GM18511 (cell line): ENCODE data around the gene SH2B2.

Experiments used
- ATAC-seq: cut with Tn5 transposase; IDR thresholded peaks from one replicate; pipeline ENCODE4 v1.9.1; 2021; ENCODE audit warnings: mild to moderate bottlenecking, moderate library complexity; ENCODE audit not compliant: unreplicated experiment

SH2B2 gene

DNA sequence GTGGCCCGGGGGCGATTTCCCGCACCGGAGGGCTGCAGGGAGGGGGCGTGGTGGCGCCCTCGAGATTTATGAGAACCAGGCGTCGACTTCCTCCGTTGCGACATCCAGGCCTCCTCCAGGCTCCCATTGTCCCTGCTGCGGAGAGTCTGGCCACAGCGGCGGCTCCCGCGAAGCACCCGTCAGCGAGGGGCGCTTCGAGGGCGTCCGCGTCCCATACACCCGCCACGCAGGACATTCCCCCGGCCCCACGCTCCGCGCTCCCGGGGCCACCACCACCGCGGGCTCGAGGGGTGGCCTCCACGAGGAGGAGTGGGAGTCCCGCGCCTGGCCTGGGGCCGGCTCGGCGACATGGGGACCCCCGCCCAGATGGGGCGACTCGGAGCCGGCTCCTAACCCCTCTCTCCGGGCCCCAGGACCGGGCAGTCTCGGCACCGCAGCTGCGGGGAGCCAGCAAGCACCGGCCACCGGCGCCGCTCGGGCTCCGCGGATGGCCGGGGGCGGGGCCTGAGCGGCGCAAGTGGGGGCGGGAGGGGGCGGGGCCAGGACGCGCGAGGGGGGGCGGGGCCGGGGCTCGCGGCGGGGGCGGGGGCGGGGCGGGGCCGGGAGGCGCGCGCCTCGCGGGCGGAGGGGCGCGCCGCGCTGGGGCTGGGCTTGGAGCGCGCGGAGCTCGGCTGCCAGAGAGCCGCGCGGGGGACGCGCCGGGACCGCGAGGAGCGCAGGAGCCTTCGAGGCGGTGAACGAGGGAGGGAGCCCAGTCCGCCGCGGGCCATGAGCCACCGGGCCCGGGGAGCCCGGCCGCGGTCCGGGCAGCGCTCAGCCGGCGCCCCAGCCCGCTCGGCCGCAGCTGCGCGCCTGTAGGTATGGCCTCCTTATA lies at the start of gene SH2B2:
Gene SH2B2 (plus strand): TSS at position 632 of the 874 bp plus-strand sequence. CDS start 13,683 bp downstream, outside the sequence.
- no peak for ATAC-seq

DNA sequence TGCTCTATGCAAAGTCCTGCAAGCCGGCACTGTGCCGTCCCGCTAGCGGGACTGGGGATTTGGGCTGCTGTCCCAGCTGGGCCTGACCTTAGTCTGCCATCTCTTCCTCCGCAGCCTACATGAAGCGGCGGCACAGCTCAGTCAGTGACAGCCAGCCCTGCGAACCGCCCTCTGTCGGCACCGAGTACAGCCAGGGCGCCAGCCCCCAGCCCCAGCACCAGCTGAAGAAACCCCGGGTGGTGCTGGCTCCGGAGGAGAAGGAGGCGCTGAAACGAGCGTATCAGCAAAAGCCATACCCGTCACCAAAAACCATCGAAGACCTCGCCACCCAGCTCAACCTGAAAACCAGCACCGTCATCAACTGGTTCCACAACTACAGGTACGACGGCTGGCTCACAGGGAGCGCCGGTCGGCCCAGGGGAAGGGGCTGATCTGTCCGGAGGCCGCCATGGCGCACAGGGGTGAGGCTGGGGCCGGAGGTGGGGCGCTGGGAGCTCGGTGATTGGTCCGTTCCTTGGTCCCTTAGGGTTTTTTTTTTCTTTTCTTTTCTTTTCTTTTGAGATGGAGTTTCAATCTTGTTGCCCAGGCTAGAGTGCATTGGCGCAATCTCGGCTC lies 47.4 kb upstream of the SH2B2 start:
- ATAC-seq: no peak

DNA sequence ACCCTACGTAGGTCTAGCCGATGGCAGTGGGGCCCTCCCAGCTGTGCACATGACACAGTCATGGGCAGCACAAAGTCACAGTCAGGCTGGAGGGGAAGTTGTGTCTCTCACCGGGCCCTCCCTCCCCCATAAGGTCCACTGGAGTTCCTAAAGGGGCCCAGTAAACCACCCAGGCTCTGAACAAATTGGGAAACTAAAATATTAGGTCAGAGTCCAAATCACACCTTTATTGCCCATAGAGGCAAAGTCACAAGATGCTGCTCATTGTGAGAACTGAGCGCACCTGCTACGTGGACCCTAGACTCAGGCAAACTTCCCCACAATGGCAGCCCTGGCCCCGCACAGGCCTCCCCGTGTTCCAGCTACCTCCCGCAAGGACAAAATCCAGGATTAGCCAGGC lies 45.2 kb upstream of the SH2B2 start:
- ATAC-seq: no peak

DNA sequence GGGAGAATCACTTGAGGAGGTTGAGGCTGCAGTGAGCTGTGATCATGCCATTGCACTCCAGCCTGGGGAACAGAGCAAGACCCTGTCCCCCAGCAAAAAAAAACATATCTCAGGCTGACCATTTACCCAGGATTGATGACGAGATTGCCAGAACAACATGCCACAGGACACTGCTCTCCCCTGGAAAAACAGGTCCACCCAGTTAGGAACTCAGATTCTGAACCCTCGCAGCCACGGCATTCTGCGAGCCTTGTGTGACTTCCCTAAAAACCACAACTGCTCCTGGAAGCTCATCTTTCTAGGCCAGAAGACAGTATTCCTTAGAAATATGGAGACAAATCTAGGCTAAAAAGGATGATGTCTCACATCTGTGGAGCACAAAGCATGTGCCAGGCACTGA lies 42.1 kb upstream of the SH2B2 start:
- no peak for ATAC-seq

DNA sequence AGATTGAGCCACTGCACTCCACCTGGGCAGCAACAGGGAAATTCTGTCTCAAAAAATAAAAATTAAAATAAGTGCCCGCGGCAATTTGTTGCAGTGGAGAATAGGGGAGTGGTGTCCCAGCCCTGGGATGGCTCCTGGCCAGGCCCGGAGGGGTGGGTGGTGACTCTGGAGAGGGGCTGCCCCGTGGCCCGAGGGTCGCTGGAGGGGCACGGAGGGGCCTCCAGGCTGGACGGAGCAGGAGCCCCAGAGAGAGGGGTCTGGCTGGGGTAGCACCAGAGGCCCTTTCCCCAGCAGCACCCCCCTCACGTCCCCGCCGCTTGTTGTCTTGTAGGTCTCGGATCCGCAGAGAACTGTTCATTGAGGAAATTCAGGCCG lies 38.6 kb upstream of the SH2B2 start:
- ATAC-seq: no peak

DNA sequence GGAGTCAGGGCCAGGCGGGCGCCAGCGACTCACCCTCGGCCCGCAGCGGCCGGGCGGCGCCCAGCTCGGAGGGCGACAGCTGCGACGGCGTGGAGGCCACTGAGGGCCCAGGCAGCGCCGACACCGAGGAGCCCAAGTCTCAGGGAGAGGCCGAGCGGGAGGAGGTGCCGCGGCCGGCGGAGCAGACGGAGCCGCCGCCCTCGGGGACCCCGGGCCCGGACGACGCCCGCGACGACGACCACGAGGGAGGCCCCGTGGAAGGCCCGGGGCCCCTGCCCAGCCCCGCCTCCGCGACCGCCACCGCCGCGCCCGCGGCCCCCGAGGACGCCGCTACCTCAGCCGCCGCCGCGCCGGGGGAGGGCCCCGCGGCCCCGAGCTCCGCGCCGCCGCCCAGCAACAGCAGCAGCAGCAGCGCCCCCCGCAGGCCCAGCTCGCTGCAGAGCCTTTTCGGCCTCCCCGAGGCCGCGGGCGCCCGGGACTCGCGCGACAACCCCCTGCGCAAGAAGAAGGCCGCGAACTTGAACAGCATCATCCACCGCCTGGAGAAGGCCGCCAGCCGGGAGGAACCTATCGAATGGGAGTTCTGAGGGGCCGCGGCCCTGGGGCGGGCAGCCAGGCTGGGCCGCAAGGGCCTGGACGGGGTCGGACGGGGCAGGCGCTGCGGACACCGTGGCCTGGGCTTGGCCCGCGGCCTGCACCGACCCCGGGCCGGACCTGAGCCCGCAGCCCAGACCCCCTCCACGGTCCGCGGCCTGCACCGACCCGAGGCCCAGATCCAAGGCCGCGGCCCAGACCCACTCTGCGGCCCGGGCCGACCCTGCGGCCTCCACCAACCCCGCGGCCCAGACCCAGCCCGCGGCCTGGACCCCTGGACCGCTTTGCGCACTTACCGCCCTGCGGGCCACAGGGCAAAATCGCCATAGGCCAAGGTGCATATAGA lies 37.9 kb upstream of the SH2B2 start:
- ATAC-seq: no peak

DNA sequence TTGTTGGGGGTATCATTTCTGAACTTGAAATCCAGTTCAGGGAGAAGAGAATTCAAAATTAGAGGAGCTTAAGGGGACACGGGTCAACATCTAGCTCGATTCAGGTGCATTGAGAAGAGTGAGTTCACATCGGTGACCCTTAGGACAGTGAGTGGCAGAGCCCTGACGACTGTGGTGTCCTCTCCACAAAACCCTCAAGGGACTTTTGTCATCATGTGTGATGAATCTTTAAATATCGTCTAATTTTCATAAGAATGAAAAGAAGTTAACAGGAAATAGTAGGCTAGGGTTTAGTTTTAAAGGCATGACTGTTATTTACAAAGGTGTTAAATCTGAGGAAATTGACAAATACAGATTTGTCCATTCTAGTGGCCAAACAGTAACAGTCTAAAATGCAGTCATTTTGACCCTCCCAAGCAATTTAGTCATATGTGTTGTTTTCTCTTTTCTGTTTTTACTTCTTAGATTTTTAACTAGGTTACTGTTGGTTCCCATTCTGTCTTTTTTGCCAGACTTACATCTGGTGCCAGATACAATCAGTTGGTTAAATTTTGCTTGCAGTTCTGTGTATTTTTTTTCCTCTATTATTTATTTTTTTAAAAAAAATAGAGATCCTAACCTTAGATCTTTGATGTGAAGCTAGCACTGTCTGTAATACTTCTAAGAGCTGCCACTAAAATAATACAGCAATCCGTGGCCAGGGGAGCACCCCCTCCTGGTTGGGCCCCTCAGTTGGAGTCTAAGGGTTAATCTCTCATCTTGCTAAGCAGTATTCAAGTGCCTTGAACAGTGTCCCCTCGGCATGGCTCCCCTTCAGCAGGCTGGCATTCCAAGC lies 34.9 kb upstream of the SH2B2 start:
- no peak for ATAC-seq

DNA sequence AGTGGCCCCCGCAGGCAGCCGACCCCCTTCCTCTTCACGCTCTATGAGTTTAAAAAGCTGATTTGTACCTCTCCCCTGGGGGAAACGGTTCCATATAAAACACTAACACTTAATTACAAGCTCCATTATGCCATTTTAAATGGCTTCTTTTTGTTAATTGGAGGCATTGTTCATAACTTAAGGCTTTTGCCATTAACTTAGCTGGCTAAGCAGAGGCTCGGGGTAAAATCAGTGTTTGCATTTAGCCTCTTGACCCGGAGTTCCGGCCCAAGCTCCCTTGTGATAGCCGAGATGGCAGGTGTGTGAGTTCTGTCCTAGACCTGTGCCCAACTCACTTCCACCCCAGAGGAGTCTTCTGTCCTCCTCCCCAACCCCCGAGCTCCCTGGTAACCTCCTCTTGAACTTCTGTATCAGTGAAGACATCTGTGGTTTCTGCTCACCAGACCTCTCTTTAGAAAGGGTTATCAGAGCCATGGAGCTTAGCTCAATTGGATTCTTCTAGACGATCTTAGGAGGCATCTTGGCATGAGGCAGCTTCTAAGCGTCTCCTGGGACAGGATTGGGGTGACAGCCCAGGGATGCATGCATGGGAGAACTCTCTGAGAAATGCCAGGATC lies 34.2 kb upstream of the SH2B2 start:
- ATAC-seq: no peak

DNA sequence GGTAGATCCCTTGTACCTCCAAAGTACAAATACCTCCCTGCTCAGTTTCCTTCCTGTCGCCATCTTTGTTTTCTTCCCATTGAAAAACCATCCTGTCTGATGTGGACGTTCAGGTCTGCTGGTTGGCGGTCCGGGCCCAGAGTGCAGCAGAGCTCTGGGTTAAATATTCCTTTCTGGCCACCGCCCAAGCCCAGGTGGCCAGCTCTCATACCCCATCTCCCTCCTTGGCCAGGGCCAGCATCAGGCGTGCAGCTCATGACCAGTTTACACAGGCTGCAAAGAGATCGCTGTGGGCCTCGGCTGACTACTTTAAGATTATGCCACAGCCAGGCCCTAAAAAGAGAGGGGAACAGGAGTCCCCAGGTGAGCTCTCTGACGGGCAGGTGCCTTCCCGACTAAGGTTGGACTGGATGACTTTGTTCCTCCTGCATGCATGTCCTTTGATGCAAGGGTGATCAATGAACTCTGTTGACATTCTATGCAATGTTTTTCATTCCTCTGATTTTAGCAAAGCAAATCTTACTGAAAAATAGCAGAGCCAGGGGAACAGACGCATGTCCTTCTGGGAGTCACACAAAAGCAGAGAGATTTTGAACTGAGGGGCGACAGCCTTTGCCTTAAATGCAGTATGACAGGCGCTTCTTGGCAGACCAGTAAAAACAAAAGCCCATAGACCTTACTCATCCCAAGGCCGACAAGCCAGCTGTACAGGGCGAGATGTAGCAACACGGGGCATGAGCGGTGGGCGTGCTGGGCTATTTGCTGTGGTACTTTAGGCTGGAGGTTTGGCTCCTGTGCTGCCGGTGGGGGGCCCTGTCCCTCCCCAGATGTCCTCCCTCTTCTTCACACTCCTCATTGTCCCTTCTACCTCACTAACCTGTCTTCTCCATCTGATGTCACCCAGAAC lies 33.3 kb upstream of the SH2B2 start:
- ATAC-seq: no peak

- no peak for ATAC-seq
These were observed 32.7 kb upstream of the SH2B2 start for GRCh38 chr7:102253973-102254370.

DNA sequence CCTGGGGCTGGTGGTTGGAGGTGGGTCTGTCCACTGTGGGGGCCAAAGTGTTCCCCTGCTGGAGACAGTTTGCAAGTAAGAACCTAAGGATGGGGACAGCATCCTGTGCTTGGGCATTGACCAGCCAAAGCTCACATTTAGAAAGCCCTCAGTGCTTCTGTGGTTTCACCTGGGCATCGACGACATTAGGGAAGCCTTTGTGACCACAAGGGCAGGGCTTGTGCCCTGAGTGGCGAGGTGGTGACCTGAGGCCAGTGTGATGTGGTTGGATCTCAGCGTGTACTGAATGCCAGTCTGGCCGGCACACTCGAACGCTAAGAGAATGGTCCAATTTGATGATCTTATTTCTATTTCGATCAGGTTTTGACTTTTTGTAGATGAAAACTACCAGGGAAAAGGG lies 32.1 kb upstream of the SH2B2 start:
- no peak for ATAC-seq

DNA sequence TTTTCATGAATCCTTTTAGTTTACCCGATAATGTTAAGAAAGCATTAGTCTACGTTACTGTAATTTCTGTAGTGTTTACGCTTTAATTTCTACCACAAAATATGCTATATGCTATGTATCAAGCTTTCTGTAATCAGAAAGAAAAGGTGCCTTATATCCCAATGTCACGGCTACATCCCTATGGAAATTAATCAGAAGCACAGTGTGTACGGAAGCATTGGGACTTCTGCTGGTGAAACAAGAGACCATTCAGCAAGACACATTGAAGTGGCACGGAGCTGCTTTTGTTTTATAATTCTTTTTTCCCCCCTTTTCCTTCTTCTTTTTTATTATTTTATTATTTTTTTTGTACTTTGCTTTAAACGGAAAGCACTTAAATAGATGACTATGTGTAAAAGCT lies 31.2 kb upstream of the SH2B2 start:
- ATAC-seq: no peak

GRCh38 chr7:102255916-102256315 lies 30.8 kb upstream of the SH2B2 start:
- no peak for ATAC-seq

DNA sequence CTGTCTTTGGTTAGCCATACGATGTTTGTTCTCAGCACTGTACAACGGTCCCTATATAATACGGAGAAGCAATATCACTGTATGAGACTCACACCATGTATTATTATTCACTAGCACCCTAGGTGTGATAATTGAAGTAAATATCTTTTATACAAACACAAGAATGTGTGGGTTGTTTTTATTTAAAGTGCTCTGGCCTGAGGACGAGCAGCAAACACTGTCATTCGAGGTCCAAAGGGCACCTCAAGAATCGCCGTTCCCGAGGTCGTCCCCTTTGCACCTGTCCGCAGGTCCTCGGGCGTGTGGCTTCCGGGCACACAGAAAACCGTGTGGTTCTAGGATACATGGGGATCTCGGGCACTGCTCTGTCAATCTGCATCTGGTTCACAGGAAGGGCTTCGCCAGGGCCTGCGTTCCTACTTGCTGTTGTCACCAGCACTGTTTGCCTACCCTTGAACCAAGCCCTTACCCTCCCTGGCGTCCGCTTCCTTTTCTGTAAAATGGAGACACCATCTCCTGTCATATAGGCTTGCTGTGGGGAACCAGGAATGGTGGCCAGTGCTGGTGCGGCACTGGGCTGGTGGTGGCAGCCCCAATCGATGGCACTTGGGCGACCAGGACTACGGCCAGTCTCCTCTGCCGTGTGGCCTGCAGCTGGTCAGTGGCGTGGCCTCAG lies 28.5 kb upstream of the SH2B2 start:
- no peak for ATAC-seq

GRCh38 chr7:102258749-102259107 lies 27.9 kb upstream of the SH2B2 start:
- ATAC-seq: no peak

DNA sequence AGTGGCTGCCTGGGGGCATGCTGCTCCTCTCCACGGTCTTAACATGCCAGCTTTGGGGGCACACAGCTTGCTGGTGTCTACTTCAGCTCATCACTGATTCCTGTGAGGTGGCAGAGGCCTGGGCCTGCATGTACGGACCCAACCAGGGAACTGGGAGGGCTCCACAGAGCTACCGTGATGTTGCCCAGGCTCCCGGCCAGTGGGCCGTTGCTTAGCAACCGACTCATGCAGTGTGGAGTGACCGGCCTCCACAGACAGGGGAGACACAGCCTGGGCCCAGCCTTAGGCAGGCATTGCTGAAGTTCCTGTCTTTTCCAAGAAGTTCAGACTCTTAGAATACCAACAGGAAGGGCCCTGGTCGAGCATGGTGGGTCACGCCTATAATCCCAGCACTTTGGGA lies 25.8 kb upstream of the SH2B2 start:
- no peak for ATAC-seq

DNA sequence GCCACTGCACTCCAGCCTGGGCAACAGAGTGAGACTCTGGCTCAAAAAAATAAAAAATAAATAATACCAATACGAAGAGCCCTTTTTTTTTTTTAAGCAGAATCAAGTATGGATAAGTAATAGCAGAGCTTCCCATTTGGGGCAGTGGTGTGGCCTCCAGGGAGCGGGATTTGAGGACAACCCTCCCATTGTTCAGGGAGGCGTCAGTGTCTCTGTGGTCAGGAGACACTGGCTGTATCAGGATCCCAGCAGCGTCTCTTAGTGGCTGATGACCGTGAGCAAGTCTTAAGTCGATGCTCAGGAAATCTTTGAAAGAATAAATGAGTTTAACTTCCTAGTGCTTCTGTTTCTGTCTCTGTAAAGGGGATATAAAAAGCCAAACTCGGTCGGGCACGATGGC lies 25.2 kb upstream of the SH2B2 start:
- ATAC-seq: no peak

DNA sequence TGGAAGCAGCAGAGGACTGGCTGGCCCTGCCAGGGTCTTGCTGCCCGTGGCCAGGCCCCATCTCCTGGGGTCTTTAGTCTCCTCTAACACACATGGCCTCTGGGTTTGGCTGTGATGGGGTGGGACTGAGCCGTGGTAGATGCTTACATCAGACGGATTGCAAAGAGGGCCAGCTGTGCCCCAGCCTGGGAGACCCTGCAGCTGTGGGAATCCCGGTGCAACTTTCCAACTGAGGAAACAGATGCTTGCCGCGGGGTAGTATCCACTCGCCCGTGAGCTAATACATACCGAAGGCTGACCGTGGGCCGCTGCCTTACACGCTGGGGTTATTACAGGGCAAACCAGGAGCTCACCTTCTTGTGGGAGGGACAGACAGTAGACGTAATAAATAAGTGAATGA lies 24.1 kb upstream of the SH2B2 start:
- ATAC-seq: no peak
